WTC11 (cell line): ENCODE results near the gene LPP.

Experiments
- KAT7 ChIP-seq: sonication (generic); formaldehyde crosslinking; IDR thresholded peaks from 2 replicates; pipeline ENCODE4 v1.8.1; 2023; ENCODE audit warnings: missing genetic modification reagents, mild to moderate bottlenecking, borderline replicate concordance
- SP1 ChIP-seq: sonication (generic); formaldehyde crosslinking; conservative IDR thresholded peaks from 2 replicates; pipeline ENCODE4 v1.8.1; 2022; ENCODE audit warnings: missing genetic modification reagents
- TF ChIP-seq, protein P1 (sequence below): fragments of 200-600 bp; IDR thresholded peaks from 2 replicates; pipeline ENCODE4 v1.8.0; 2022; ENCODE audit warnings: antibody characterized with exemption
- TF ChIP-seq, protein P2 (sequence below): sonication (generic); formaldehyde crosslinking; IDR thresholded peaks from 2 replicates; pipeline ENCODE4 v1.8.1; 2022; ENCODE audit warnings: mild to moderate bottlenecking, missing genetic modification reagents, moderate library complexity, borderline replicate concordance

DNA sequence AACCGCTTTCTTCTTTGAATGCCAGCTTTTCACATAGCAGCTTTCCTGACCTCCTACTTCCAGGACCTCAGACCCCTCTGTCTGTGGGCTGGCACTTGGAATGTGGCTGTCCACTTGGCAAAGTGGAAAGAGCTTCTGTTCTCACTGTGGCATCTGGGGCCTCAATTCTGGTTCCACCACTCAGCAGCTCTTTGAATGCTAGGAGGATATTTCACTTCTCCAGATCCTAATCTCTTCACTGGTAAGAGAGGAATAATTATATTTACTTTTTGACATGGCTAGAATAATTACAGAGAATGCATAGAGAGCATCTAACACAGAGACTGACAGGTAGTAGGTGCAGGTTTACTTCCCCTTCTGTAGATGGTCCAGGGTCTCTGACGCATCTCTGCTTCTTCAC, 405.9 kb downstream of the LPP start:
- TF ChIP-seq, protein P1, sequence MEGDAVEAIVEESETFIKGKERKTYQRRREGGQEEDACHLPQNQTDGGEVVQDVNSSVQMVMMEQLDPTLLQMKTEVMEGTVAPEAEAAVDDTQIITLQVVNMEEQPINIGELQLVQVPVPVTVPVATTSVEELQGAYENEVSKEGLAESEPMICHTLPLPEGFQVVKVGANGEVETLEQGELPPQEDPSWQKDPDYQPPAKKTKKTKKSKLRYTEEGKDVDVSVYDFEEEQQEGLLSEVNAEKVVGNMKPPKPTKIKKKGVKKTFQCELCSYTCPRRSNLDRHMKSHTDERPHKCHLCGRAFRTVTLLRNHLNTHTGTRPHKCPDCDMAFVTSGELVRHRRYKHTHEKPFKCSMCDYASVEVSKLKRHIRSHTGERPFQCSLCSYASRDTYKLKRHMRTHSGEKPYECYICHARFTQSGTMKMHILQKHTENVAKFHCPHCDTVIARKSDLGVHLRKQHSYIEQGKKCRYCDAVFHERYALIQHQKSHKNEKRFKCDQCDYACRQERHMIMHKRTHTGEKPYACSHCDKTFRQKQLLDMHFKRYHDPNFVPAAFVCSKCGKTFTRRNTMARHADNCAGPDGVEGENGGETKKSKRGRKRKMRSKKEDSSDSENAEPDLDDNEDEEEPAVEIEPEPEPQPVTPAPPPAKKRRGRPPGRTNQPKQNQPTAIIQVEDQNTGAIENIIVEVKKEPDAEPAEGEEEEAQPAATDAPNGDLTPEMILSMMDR = no peak
- TF ChIP-seq, protein P2, sequence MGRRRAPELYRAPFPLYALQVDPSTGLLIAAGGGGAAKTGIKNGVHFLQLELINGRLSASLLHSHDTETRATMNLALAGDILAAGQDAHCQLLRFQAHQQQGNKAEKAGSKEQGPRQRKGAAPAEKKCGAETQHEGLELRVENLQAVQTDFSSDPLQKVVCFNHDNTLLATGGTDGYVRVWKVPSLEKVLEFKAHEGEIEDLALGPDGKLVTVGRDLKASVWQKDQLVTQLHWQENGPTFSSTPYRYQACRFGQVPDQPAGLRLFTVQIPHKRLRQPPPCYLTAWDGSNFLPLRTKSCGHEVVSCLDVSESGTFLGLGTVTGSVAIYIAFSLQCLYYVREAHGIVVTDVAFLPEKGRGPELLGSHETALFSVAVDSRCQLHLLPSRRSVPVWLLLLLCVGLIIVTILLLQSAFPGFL (CRISPR knock-in tag) = no peak
- TF ChIP-seq SP1 = no peak
- no peak for TF ChIP-seq KAT7
